HG03520 (cell line): ENCODE data around the gene IQGAP3.
"Not testable (repeated sequence)": the region's sequence is repeated elsewhere in the genome, so short reads cannot be mapped to it uniquely, and the experiment has no call there.

Experiments used
- ATAC-seq: cut with Tn5 transposase; IDR thresholded peaks from one replicate; pipeline ENCODE4 v1.9.1; 2021; ENCODE audit warnings: mild to moderate bottlenecking, moderate library complexity; ENCODE audit not compliant: unreplicated experiment

Gene IQGAP3

GRCh38 chr1:156574039-156574633 lies 1.8 kb upstream of the IQGAP3 start:
- no peak for ATAC-seq

GRCh38 chr1:156572663-156573018 lies 276 bp upstream of the IQGAP3 start:
- no peak for ATAC-seq

- no peak for ATAC-seq
Measured at GRCh38 chr1:156571261-156571852, 1.0 kb downstream of the IQGAP3 start.

- no peak for ATAC-seq
Measured at GRCh38 chr1:156566436-156566835, 5.9 kb downstream of the IQGAP3 start.

- ATAC-seq, result no peak
Measured at GRCh38 chr1:156565519-156565918, 6.8 kb downstream of the IQGAP3 start.

- no peak for ATAC-seq
Measured at GRCh38 chr1:156560585-156561163, 11.7 kb downstream of the IQGAP3 start.

- no peak for ATAC-seq
Measured at GRCh38 chr1:156559797-156560385, 12.5 kb downstream of the IQGAP3 start.

- ATAC-seq, result no peak
Measured at GRCh38 chr1:156559086-156559796, 13.1 kb downstream of the IQGAP3 start.

GRCh38 chr1:156556354-156556753 lies 16.0 kb downstream of the IQGAP3 start:
- no peak for ATAC-seq

- ATAC-seq, result no peak
Measured at GRCh38 chr1:156555715-156556114, 16.6 kb downstream of the IQGAP3 start.

GRCh38 chr1:156554971-156555370 lies 17.4 kb downstream of the IQGAP3 start:
- no peak for ATAC-seq

GRCh38 chr1:156553860-156554485 lies 18.4 kb downstream of the IQGAP3 start:
- no peak for ATAC-seq

- ATAC-seq, result not testable (repeated sequence)
Measured at GRCh38 chr1:156552937-156553336, 19.4 kb downstream of the IQGAP3 start.

- ATAC-seq, result no peak
Measured at GRCh38 chr1:156552518-156552917, 19.8 kb downstream of the IQGAP3 start.

- no peak for ATAC-seq
Measured at GRCh38 chr1:156551869-156552268, 20.5 kb downstream of the IQGAP3 start.

- no peak for ATAC-seq
Measured at GRCh38 chr1:156551066-156551643, 21.2 kb downstream of the IQGAP3 start.

- ATAC-seq, result no peak
Measured at GRCh38 chr1:156550346-156550745, 22.0 kb downstream of the IQGAP3 start.

GRCh38 chr1:156549831-156550230 lies 22.5 kb downstream of the IQGAP3 start:
- ATAC-seq, result no peak

- no peak for ATAC-seq
Measured at GRCh38 chr1:156549390-156549789, 23.0 kb downstream of the IQGAP3 start.

- no peak for ATAC-seq
Measured at GRCh38 chr1:156547982-156548381, 24.4 kb downstream of the IQGAP3 start.

- ATAC-seq, result no peak
Measured at GRCh38 chr1:156547434-156547833, 24.9 kb downstream of the IQGAP3 start.
